ENCODE measurements around the gene CYP2A6.

DNA sequence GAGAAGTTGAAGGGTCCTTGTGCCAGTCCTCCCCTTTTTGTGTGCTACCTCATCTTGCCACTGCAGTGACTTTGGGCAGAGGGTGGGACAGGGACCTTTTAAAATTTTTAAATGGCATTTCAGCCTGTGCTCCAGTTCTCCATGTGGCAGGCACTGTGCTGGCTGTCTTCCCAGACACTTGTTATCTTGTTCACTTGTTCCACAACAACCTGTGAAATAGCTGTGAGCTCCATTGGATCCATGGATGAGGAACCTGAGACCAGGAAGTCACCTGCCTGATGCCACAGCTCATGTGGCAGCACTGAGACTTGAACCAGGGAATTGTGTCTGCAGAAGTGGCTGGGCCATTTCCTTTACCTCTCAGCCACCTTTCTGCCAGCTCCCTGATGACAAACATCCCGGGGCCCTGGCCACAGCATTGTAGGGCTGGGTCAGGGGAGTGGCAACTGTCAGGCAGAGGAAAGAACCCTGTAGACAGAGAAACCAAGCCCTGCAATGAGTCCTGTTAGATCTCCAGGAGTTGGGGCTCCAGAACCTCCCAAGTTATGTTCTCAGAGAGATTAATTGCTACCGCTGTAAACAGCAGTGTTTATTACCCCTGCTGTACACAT, 44.9 kb downstream of the CYP2A6 start:
- TF ChIP-seq, protein P1, sequence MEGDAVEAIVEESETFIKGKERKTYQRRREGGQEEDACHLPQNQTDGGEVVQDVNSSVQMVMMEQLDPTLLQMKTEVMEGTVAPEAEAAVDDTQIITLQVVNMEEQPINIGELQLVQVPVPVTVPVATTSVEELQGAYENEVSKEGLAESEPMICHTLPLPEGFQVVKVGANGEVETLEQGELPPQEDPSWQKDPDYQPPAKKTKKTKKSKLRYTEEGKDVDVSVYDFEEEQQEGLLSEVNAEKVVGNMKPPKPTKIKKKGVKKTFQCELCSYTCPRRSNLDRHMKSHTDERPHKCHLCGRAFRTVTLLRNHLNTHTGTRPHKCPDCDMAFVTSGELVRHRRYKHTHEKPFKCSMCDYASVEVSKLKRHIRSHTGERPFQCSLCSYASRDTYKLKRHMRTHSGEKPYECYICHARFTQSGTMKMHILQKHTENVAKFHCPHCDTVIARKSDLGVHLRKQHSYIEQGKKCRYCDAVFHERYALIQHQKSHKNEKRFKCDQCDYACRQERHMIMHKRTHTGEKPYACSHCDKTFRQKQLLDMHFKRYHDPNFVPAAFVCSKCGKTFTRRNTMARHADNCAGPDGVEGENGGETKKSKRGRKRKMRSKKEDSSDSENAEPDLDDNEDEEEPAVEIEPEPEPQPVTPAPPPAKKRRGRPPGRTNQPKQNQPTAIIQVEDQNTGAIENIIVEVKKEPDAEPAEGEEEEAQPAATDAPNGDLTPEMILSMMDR (IDR thresholded peaks at IDR 0.05 in 8 of 11, conservative IDR thresholded peaks at IDR 0.05 in 3 of 11), result no peak
- peak in 1 of 3 donors; percentile 5 for TF ChIP-seq POLR2AphosphoS5 (IDR thresholded peaks at IDR 0.05)
- no peak for TF ChIP-seq POLR2A (IDR thresholded peaks at IDR 0.05)
